OCI-LY7 (cell line): Measurements from ENCODE around the gene KIAA1755.

Experiments used
- CTCF ChIP-seq: fragments of 200-600 bp; sonication (generic); conservative IDR thresholded peaks from 2 replicates; pipeline ENCODE4 v1.5.1; 2014; ENCODE audit warnings: mild to moderate bottlenecking, antibody characterized with exemption, low read length, moderate library complexity, mixed read lengths
- EZH2phosphoT487 ChIP-seq: fragments of 200-600 bp; sonication (generic); IDR thresholded peaks from 2 replicates; pipeline ENCODE4 v1.6.1; 2018; ENCODE audit warnings: low read depth, borderline replicate concordance, mild to moderate bottlenecking, mixed run types, antibody characterized with exemption, low read length, moderate library complexity, mixed read lengths

- no peak for TF ChIP-seq CTCF
- TF ChIP-seq EZH2phosphoT487: no peak
These were observed 28.9 kb downstream of the KIAA1755 start for GRCh38 chr20:38231531-38232121.
